Upper lobe of left lung (tissue), 6 donors: ENCODE data around the gene CERS1. TPM values are rescaled to one million over a fixed set of nuclear protein-coding genes. Genes with fewer than 3 reads are reported as not detected.

Experiments used
- ATAC-seq, 2 donors: fragments of 200-7000 bp; cut with Tn5 transposase; one replicate each; pipeline ENCODE4 v1.9.1; 2022; ENCODE audit warnings: mild to moderate bottlenecking in 2 of 2, moderate library complexity in 2 of 2; ENCODE audit not compliant: low FRiP score in 2 of 2
- DNase-seq, 2 donors: peaks; one replicate each; pipeline ENCODE4 v3.0.0-alpha.2; 2019 to 2020
- H3K27ac ChIP-seq, 4 donors: fragments of 200-600 bp; sonication (generic); one replicate each; pipeline ENCODE4 v1.5.1; 2016 to 2019
- H3K27me3 ChIP-seq, 4 donors: fragments of 200-600 bp; sonication (generic); one replicate each; pipeline ENCODE4 v1.5.1; 2017 to 2019
- H3K36me3 ChIP-seq, 4 donors: fragments of 200-600 bp; sonication (generic); one replicate each; pipeline ENCODE4 v1.5.1; 2016 to 2019
- H3K4me1 ChIP-seq, 4 donors: fragments of 200-600 bp; sonication (generic); one replicate each; pipeline ENCODE4 v1.5.1; 2018 to 2019
- H3K4me3 ChIP-seq, 4 donors: fragments of 200-600 bp; sonication (generic); one replicate each; pipeline ENCODE4 v1.5.1; 2017 to 2019; ENCODE audit warnings: mild to moderate bottlenecking in 2 of 4, moderate library complexity in 1 of 4
- H3K9me3 ChIP-seq, 4 donors: fragments of 200-600 bp; sonication (generic); one replicate each; pipeline ENCODE4 v1.5.1; 2018 to 2019
- EP300 ChIP-seq, 4 donors: sonication (generic); formaldehyde crosslinking; IDR thresholded peaks; one replicate each; pipeline ENCODE4 v1.5.1; 2017; ENCODE audit warnings: antibody characterized with exemption in 4 of 4, control low read depth in 2 of 4
- POLR2A ChIP-seq, 4 donors: fragments of 450-650 bp; IDR thresholded peaks; one replicate each; pipeline ENCODE4 v1.5.1; 2016 to 2017; ENCODE audit warnings: antibody characterized with exemption in 4 of 4, mild to moderate bottlenecking in 2 of 4
- POLR2AphosphoS5 ChIP-seq, 2 donors: sonication (generic); formaldehyde crosslinking; IDR thresholded peaks; one replicate each; pipeline ENCODE4 v1.5.1; 2017; ENCODE audit warnings: antibody characterized with exemption in 2 of 2
- WGBS, 2 donors: methylation state at CpG; one replicate each; pipeline ENCODE4 v1.1.5; 2017 to 2018; 5-methylcytosine and 5-hydroxymethylcytosine counted together
- total RNA-seq, 6 donors: library from RNA; depleted of rRNA in 4 of 6; stranded (reverse); fragments of >200 nt in 4 of 6; gene quantifications; one replicate each; pipeline versions ENCODE4 v1.1.0 to v1.2.1, GENCODE V29; 2016 to 2021
- TF ChIP-seq, protein P1 (sequence below), 6 experiments: fragments of 450-650 bp in 4 of 6; fragments of 200-600 bp in 2 of 6; sonication (generic) in 2 of 6; IDR thresholded peaks; one replicate each; pipeline ENCODE4 v1.5.1; 2016 to 2019; ENCODE audit warnings: antibody characterized with exemption in 6 of 6
- donor health status: DM: no; HTN: no; CAD: no; lungs with moderate emphysema.
- donor health status: DM: no; HTN: yes; CAD: no; lungs with severe emphysema.

CERS1 gene
- total RNA-seq, 6 donors from 2014 or later = 0.20 to 0.30 TPM; not detected in 4

DNA sequence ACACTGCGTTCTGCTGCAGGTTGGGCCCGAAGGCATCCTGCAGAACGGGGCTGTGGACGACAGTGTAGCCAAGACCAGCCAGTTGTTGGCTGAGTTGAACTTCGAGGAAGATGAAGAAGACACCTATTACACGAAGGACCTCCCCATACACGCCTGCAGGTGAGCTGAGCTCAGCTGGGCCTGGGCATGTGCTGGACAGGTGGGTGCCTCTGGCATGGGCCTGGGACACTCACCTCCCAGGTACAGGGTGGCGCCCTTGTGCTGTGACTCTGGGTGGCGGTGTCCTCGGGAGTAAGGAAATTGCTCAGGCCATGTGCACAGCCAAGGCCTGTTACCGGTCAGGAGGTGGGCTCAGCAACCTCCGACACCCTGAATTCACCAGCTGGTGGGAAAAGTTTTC is 50.0 kb downstream of the CERS1 start:
- peaks cover 10 to 19% (median 15%) of the 10 kb centered on the region in 4 donors for H3K36me3 ChIP-seq
- no peaks in the 10 kb centered on the region for H3K9me3 ChIP-seq
- no peak overlapping the region for H3K4me3 ChIP-seq
- 87 to 100% methylated on average over 4 to 12 of the region's 12 CpGs for WGBS, 2 donors
- H3K27me3 ChIP-seq = no peaks in the 10 kb centered on the region
- DNase-seq (peak in 1 of 2 donors; percentile 34), ATAC-seq (no peak)
- peak overlapping the region in 1 of 4 donors; percentile 8 for H3K27ac ChIP-seq
- H3K4me1 ChIP-seq = peaks cover 73 to 100% (median 80%) of the 10 kb centered on the region in 4 donors
- TF ChIP-seq EP300 (IDR thresholded peaks at IDR 0.05) (no peak), POLR2A (IDR thresholded peaks at IDR 0.05) (no peak), POLR2AphosphoS5 (IDR thresholded peaks at IDR 0.05) (no peak)
- TF ChIP-seq, protein P1, sequence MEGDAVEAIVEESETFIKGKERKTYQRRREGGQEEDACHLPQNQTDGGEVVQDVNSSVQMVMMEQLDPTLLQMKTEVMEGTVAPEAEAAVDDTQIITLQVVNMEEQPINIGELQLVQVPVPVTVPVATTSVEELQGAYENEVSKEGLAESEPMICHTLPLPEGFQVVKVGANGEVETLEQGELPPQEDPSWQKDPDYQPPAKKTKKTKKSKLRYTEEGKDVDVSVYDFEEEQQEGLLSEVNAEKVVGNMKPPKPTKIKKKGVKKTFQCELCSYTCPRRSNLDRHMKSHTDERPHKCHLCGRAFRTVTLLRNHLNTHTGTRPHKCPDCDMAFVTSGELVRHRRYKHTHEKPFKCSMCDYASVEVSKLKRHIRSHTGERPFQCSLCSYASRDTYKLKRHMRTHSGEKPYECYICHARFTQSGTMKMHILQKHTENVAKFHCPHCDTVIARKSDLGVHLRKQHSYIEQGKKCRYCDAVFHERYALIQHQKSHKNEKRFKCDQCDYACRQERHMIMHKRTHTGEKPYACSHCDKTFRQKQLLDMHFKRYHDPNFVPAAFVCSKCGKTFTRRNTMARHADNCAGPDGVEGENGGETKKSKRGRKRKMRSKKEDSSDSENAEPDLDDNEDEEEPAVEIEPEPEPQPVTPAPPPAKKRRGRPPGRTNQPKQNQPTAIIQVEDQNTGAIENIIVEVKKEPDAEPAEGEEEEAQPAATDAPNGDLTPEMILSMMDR (IDR thresholded peaks at IDR 0.05) = no peak

- H3K9me3 ChIP-seq = no peaks in the 10 kb centered on the region
- ATAC-seq = no peak
- TF ChIP-seq, protein P1 (IDR thresholded peaks at IDR 0.05) = no peak
- TF ChIP-seq POLR2AphosphoS5 (IDR thresholded peaks at IDR 0.05) (no peak), EP300 (IDR thresholded peaks at IDR 0.05) (no peak), POLR2A (IDR thresholded peaks at IDR 0.05) (no peak)
Measured at GRCh38 chr19:18844806-18845329, 51.1 kb downstream of the CERS1 start.

GRCh38 chr19:18843960-18844359 is 52.0 kb downstream of the CERS1 start:
- WGBS, 2 donors = 64 to 77% methylated on average over 7 of the region's 7 CpGs
- no peak for TF ChIP-seq POLR2A (IDR thresholded peaks at IDR 0.05)
- TF ChIP-seq, protein P1 (IDR thresholded peaks at IDR 0.05) = no peak
- no peak for TF ChIP-seq POLR2AphosphoS5 (IDR thresholded peaks at IDR 0.05)
- no peak for TF ChIP-seq EP300 (IDR thresholded peaks at IDR 0.05)

More at GRCh38 chr19:18844806-18845329, 51.1 kb downstream of the CERS1 start:
- WGBS, 2 donors = 92 to 100% methylated on average over 6 to 8 of the region's 8 CpGs
- no peak overlapping the region for H3K27ac ChIP-seq
- H3K4me3 ChIP-seq = no peak overlapping the region
- DNase-seq = no peak
- no peaks in the 10 kb centered on the region for H3K27me3 ChIP-seq
- H3K4me1 ChIP-seq = peaks cover 75 to 100% (median 81%) of the 10 kb centered on the region in 4 donors
- H3K36me3 ChIP-seq = peaks cover 0 to 8% (median 4%) of the 10 kb centered on the region in 4 donors

DNA sequence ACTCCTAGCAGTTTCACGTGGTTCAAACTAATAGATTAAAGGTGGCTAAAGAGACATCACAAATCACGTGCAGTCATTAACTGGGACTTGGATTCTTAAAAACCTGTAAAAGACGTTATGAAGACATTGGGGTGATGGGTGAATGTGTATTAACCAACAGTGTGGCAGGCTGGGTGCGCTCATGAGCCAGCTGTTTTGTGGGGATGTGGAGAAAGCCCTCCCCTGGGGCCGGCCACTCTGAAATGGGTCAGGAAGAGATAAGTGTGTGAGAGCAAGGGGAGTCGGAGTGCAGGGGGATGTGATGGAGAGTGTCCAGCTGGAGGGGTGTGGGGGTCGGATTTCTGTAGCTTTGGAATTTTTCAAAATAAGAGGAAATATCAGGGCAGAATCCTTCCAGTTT is 53.8 kb downstream of the CERS1 start:
- Histone ChIP-seq H3K27me3 (no peaks in the 10 kb centered on the region), H3K27ac (no peak overlapping the region), H3K36me3 (peaks cover 0 to 6% (median 2%) of the 10 kb centered on the region in 4 donors), H3K4me3 (no peak overlapping the region), H3K9me3 (no peaks in the 10 kb centered on the region), H3K4me1 (peaks cover 64 to 100% (median 76%) of the 10 kb centered on the region in 4 donors)
- TF ChIP-seq, protein P1 (IDR thresholded peaks at IDR 0.05) = no peak
- TF ChIP-seq POLR2AphosphoS5 (IDR thresholded peaks at IDR 0.05) (no peak), POLR2A (IDR thresholded peaks at IDR 0.05) (no peak), EP300 (IDR thresholded peaks at IDR 0.05) (no peak)
- ATAC-seq (no peak), DNase-seq (no peak)
- 41 to 51% methylated on average over 7 of the region's 7 CpGs for WGBS, 2 donors

More at GRCh38 chr19:18843960-18844359, 52.0 kb downstream of the CERS1 start:
- DNase-seq = no peak
- Histone ChIP-seq H3K4me1 (peaks cover 75 to 100% (median 81%) of the 10 kb centered on the region in 4 donors), H3K36me3 (peaks cover 0 to 7% (median 3%) of the 10 kb centered on the region in 4 donors), H3K9me3 (no peaks in the 10 kb centered on the region), H3K27me3 (no peaks in the 10 kb centered on the region), H3K27ac (no peak overlapping the region), H3K4me3 (no peak overlapping the region)
- no peak for ATAC-seq

DNA sequence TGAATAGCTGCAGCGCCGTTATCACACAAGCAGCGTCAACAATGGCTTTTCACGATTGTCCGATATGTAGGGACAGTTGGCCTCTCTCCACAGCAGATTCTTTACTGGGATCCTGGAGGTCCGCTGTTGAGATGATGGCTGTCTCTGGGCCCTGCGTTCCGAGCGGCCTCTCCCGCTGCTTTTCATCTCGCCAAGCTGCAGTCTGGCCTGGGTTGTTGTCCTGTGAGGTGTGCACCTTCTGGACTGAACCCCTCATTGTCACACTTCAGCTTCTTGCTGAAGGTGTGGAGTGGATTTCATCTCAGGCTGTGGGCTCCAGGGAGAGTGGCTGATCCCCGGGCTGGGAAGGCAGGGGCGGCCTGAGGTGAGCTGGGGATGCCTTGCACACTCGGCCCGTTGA is 54.6 kb downstream of the CERS1 start:
- Histone ChIP-seq H3K4me3 (no peak overlapping the region), H3K4me1 (peaks cover 59 to 100% (median 73%) of the 10 kb centered on the region in 4 donors), H3K36me3 (peaks cover 0 to 6% (median 2%) of the 10 kb centered on the region in 4 donors), H3K9me3 (no peaks in the 10 kb centered on the region), H3K27ac (no peak overlapping the region), H3K27me3 (no peaks in the 10 kb centered on the region)
- 73 to 84% methylated on average over 12 to 15 of the region's 15 CpGs for WGBS, 2 donors
- no peak for ATAC-seq
- TF ChIP-seq POLR2A (IDR thresholded peaks at IDR 0.05) = no peak
- TF ChIP-seq EP300 (IDR thresholded peaks at IDR 0.05) = no peak
- TF ChIP-seq POLR2AphosphoS5 (IDR thresholded peaks at IDR 0.05) = no peak
- TF ChIP-seq, protein P1 (IDR thresholded peaks at IDR 0.05) = no peak
- no peak for DNase-seq
